OCI-LY3 (cell line): ENCODE measurements around the gene ACYP1.

Experiments used
- H2AFZ ChIP-seq: fragments of 200-600, 300-600 bp; shearing (Covaris generic); 2 replicates; pipeline ENCODE4 v1.6.0; 2014; ENCODE audit warnings: antibody characterized with exemption, low read depth, low read length
- H3K27ac ChIP-seq: fragments of 200-600, 300-600 bp; sonication (generic); 2 replicates; pipeline ENCODE4 v1.5.1; 2014; ENCODE audit warnings: mild to moderate bottlenecking, low read length, moderate library complexity, mixed read lengths
- H3K27me3 ChIP-seq: fragments of 200-600, 300-600 bp; sonication (generic); 2 replicates; pipeline ENCODE4 v1.6.1; 2014; ENCODE audit warnings: low read depth, low read length, mixed read lengths
- H3K36me3 ChIP-seq: fragments of 200-600, 300-600 bp; sonication (generic); replicated peaks from 2 replicates; pipeline ENCODE3; 2014; ENCODE audit warnings: low read depth, low read length, mixed read lengths
- H3K4me1 ChIP-seq: fragments of 300-600, 200-600 bp; sonication (generic); 2 replicates; pipeline ENCODE4 v1.6.1; 2014; ENCODE audit warnings: low read length, mixed read lengths
- H3K4me2 ChIP-seq: fragments of 200-600, 300-600 bp; sonication (generic); 2 replicates; pipeline ENCODE4 v1.6.1; 2014; ENCODE audit warnings: low read length, mixed read lengths
- H3K4me3 ChIP-seq: fragments of 300-600, 200-600 bp; sonication (generic); 2 replicates; pipeline ENCODE4 v1.5.1; 2014; ENCODE audit warnings: antibody characterized with exemption, mild to moderate bottlenecking, low read length, moderate library complexity
- H3K79me2 ChIP-seq: fragments of 300-600, 200-600 bp; shearing (Covaris generic); 2 replicates; pipeline ENCODE4 v1.6.1; 2014; ENCODE audit warnings: mild to moderate bottlenecking, low read length, mixed read lengths
- H3K9ac ChIP-seq: fragments of 300-600, 200-600 bp; shearing (Covaris generic); 2 replicates; pipeline ENCODE4 v1.6.0; 2014; ENCODE audit warnings: mild to moderate bottlenecking, low read length, moderate library complexity
- H3K9me3 ChIP-seq: fragments of 200-600, 300-600 bp; shearing (Covaris generic); 2 replicates; pipeline ENCODE4 v1.6.1; 2014; ENCODE audit warnings: low read length, mixed read lengths; ENCODE audit not compliant: insufficient read depth
- H4K20me1 ChIP-seq: fragments of 200-600, 300-600 bp; sonication (generic); 2 replicates; pipeline ENCODE4 v1.6.1; 2016; ENCODE audit warnings: low read length, mixed read lengths; ENCODE audit not compliant: insufficient read depth
- EZH2phosphoT487 ChIP-seq: fragments of 200-600 bp; shearing (Covaris generic); IDR thresholded peaks from 2 replicates; pipeline ENCODE4 v1.6.1; 2018; ENCODE audit warnings: antibody characterized with exemption, mixed run types, low read depth
- TF ChIP-seq, protein P1 (sequence below): fragments of 200-600, 300-600 bp; sonication (generic); IDR thresholded peaks from 2 replicates; pipeline ENCODE4 v1.5.1; 2014; ENCODE audit warnings: antibody characterized with exemption, low read length, low read depth

Gene ACYP1

DNA sequence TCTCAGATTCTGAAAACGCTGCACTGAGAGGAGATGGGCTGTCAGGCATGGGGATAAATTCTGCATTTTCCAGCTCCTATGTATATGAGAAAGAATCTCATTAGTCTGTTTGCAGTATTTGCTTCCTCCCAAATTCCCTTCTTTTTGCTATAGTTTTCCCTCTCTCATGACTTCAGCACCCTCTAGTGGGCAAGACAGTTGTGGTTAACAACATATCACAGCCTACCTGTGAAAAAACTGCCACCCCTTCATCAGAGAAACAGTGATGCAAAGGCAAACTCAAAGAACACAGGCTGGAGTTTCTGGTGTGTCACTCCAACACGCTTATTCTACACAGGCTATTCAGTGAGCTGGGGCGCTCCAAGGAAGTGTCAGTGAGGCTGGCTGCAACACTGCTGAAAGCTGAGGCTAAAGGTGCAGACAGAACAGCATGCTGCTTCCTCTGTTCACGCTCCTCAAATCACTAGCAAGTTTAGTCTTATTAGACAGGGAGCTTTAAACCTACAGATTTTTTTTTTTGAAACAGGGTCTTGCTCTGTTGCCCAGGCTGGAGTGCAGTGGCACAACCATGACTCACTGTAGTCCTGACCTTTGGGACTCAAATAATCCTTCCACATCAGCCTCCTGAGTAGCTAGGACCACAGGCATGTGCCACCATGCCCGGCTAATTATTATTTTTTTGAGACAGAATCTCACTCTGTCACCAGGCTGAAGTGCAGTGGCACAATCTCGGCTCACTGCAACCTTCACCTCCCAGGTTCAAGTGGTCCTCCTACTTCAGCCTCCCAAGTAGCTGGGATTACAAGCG, 24.9 kb upstream of the ACYP1 start:
- Histone ChIP-seq H2AFZ (no peak overlapping the region), H3K4me1 (no peaks in the 10 kb centered on the region), H3K27ac (no peak overlapping the region), H3K27me3 (no peaks in the 10 kb centered on the region), H3K4me3 (no peak overlapping the region), H3K79me2 (no peaks in the 10 kb centered on the region), H3K9ac (no peak overlapping the region), H3K36me3 (peaks cover 49% of the 10 kb centered on the region), H3K9me3 (no peaks in the 10 kb centered on the region), H3K4me2 (no peak overlapping the region), H4K20me1 (no peaks in the 10 kb centered on the region)
- TF ChIP-seq EZH2phosphoT487: no peak
- TF ChIP-seq, protein P1, sequence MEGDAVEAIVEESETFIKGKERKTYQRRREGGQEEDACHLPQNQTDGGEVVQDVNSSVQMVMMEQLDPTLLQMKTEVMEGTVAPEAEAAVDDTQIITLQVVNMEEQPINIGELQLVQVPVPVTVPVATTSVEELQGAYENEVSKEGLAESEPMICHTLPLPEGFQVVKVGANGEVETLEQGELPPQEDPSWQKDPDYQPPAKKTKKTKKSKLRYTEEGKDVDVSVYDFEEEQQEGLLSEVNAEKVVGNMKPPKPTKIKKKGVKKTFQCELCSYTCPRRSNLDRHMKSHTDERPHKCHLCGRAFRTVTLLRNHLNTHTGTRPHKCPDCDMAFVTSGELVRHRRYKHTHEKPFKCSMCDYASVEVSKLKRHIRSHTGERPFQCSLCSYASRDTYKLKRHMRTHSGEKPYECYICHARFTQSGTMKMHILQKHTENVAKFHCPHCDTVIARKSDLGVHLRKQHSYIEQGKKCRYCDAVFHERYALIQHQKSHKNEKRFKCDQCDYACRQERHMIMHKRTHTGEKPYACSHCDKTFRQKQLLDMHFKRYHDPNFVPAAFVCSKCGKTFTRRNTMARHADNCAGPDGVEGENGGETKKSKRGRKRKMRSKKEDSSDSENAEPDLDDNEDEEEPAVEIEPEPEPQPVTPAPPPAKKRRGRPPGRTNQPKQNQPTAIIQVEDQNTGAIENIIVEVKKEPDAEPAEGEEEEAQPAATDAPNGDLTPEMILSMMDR: peak; percentile 79

- no peaks in the 10 kb centered on the region for H3K9me3 ChIP-seq
- H2AFZ ChIP-seq: no peak overlapping the region
- no peak overlapping the region for H3K4me3 ChIP-seq
- H3K79me2 ChIP-seq: no peaks in the 10 kb centered on the region
- H3K4me2 ChIP-seq: no peak overlapping the region
- H3K4me1 ChIP-seq: no peaks in the 10 kb centered on the region
- peaks cover 51% of the 10 kb centered on the region for H3K36me3 ChIP-seq
- no peak for TF ChIP-seq EZH2phosphoT487
- TF ChIP-seq, protein P1: no peak
- H3K27ac ChIP-seq: no peak overlapping the region
- H3K9ac ChIP-seq: no peak overlapping the region
- no peaks in the 10 kb centered on the region for H4K20me1 ChIP-seq
- H3K27me3 ChIP-seq: no peaks in the 10 kb centered on the region
Measured at GRCh38 chr14:75088153-75088552, 24.3 kb upstream of the ACYP1 start.

DNA sequence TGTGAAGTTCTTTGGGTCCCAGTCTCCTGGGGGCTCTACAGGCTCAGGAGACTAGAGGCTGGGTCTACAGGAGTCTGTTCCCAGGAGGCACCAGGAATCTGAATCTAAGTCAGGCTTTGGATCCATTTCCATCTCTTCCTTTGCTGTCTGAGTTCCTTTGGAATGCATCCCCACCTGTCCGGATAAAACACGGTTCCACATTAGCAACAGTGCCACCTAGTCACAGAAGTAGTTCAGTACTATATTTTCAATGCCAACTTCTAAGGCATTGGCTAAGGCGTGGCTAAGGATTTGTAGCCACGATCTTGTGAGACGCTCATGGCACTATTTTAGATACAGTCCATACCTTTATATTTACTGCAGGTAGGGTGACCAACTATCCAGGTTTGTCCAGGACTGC, 20.7 kb upstream of the ACYP1 start:
- no peak overlapping the region for H3K4me3 ChIP-seq
- TF ChIP-seq, protein P1: peak; percentile 10; the same call in 1 of the 2 replicates
- TF ChIP-seq EZH2phosphoT487: no peak
- peaks cover 54% of the 10 kb centered on the region for H3K36me3 ChIP-seq

DNA sequence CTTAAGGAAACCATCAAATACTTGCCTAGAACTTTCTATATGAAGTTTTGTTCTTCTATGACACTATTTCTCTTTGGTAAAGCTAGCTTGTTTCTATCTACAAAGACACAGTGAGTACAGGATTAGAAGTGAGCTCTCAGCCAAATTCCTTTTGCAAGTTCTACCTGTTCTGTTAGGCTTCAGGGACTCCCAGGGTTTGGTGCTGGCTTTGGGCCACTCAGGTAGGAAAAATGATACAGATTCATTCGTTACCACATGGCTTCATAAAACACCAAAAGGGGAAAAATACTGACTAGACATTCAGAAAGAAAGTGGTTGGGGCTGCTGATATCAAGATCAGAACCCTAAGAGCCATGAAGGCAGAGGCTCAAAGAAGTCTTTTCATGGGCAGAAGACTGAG, 19.4 kb upstream of the ACYP1 start:
- no peaks in the 10 kb centered on the region for H3K4me1 ChIP-seq
- no peaks in the 10 kb centered on the region for H3K79me2 ChIP-seq
- H3K4me2 ChIP-seq: no peak overlapping the region
- H2AFZ ChIP-seq: no peak overlapping the region
- no peaks in the 10 kb centered on the region for H3K27me3 ChIP-seq
- H3K9me3 ChIP-seq: no peaks in the 10 kb centered on the region
- H3K36me3 ChIP-seq: peaks cover 53% of the 10 kb centered on the region
- H3K9ac ChIP-seq: no peak overlapping the region
- H3K27ac ChIP-seq: no peak overlapping the region
- TF ChIP-seq, protein P1: no peak
- TF ChIP-seq EZH2phosphoT487: no peak
- no peak overlapping the region for H3K4me3 ChIP-seq
- no peaks in the 10 kb centered on the region for H4K20me1 ChIP-seq

More for the DNA sequence above, 20.7 kb upstream of the ACYP1 start:
- Histone ChIP-seq H3K9me3 (no peaks in the 10 kb centered on the region), H3K4me1 (no peaks in the 10 kb centered on the region), H3K79me2 (no peaks in the 10 kb centered on the region), H3K4me2 (no peak overlapping the region), H3K27me3 (no peaks in the 10 kb centered on the region), H3K27ac (no peak overlapping the region), H2AFZ (no peak overlapping the region), H3K9ac (no peak overlapping the region), H4K20me1 (no peaks in the 10 kb centered on the region)
